ENCODE data around the gene KIAA0319L.
"Not testable (repeated sequence)": the region's sequence is repeated elsewhere in the genome, so short reads cannot be mapped to it uniquely, and the experiment has no call there.

KIAA0319L gene

DNA sequence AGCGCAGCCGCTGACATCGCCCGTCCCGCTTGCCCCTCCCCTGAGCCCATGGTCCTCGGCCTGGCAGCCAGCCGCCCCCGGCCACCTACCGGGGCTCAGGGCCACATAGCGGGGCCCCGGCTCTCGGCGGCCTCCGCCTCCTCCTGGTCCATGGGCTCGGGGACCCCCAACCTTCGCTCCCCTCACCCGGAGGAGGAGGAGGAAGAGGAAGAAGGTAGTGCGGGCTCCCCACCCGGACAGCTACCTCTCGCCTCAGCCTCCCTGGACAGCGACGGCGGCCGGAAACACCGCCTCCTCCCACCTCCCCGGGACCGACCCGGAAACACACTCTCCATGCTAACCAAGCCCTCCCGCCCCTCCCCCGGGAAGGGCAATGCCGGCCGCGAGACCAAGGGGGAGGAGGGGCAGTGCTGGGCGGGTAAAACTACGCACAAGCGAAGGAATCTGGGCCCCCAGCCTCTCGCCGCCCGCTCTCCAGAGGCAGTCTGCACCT lies at the start of gene KIAA0319L:
KIAA0319L (minus strand) TSS at position 286 of the 493 bp plus-strand sequence. CDS start 2,912 bp downstream, outside the sequence.
- in situ Hi-C loops (cut with HindIII; ENCODE audit: low sequenced_read_pairs), result no loop called here

GRCh38 chr1:35605867-35606182 lies 48.6 kb upstream of the KIAA0319L start:
- in situ Hi-C loops (cut with HindIII; ENCODE audit: low sequenced_read_pairs), result loop anchor here (5.0 kb wide), 1 partner anchor 36 kb away; the partner anchor contains the start of gene PSMB2

- in situ Hi-C loops (cut with HindIII; ENCODE audit: low sequenced_read_pairs), result loop anchor here (5.0 kb wide), 1 partner anchor 37 kb away; the partner anchor contains the start of gene PSMB2
These were observed 48.1 kb upstream of the KIAA0319L start for GRCh38 chr1:35605071-35605866.

- in situ Hi-C loops (cut with HindIII; ENCODE audit: low sequenced_read_pairs), result no loop called here
These were observed 46.7 kb upstream of the KIAA0319L start for GRCh38 chr1:35603941-35604340.

GRCh38 chr1:35603468-35603867 lies 46.3 kb upstream of the KIAA0319L start:
- in situ Hi-C loops (cut with HindIII; ENCODE audit: low sequenced_read_pairs), result no loop called here

GRCh38 chr1:35600593-35600992 lies 43.4 kb upstream of the KIAA0319L start:
- in situ Hi-C loops (cut with HindIII; ENCODE audit: low sequenced_read_pairs), result no loop called here

GRCh38 chr1:35599411-35599810 lies 42.2 kb upstream of the KIAA0319L start:
- in situ Hi-C loops (cut with HindIII; ENCODE audit: low sequenced_read_pairs), result no loop called here

DNA sequence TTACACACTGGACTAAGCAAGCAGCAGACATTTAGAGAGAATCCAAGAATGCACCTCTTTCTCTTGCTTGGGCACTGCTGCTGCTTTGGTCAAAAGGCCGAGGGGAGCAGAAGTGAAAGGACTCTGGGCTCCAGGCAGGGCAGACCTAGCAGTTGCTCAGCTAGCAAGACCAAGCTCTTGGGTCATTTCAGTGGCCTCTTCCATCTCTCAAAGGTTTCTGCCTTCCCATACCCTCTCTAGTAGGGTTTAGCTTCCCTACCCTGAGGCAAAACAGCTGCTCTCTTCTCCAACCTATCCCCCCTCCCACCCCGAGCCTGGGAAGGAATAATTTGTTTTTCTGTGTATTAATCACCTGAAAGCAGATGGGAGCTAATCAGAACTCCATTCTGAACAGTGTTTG lies 41.7 kb upstream of the KIAA0319L start:
- in situ Hi-C loops (cut with HindIII; ENCODE audit: low sequenced_read_pairs), result no loop called here

GRCh38 chr1:35597870-35598269 lies 40.7 kb upstream of the KIAA0319L start:
- in situ Hi-C loops (cut with HindIII; ENCODE audit: low sequenced_read_pairs), result no loop called here

DNA sequence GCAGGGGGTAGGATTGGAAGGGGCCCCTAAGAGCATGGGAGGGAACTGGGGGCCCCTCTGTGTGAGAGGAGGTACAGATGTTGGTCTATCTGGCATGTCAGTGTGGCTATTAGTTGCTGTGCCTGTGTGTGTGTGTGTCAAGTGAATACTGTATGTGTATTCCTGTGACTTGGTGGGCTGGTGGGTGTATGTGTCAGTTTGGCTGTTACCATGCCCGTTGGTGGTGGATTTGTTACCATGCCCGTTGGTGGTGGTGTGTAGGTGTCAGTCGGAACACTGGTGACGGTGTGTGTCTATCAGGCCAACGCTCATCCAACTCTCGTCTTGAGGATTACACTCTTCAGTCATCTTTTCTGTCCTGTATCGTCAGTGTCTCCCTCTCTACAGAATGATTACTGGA lies 38.5 kb upstream of the KIAA0319L start:
- in situ Hi-C loops (cut with HindIII; ENCODE audit: low sequenced_read_pairs), result no loop called here

GRCh38 chr1:35594005-35594760 lies 37.0 kb upstream of the KIAA0319L start:
- in situ Hi-C loops (cut with HindIII; ENCODE audit: low sequenced_read_pairs), result no loop called here

- in situ Hi-C loops (cut with HindIII; ENCODE audit: low sequenced_read_pairs), result no loop called here
These were observed 36.0 kb upstream of the KIAA0319L start for GRCh38 chr1:35592991-35593769.

DNA sequence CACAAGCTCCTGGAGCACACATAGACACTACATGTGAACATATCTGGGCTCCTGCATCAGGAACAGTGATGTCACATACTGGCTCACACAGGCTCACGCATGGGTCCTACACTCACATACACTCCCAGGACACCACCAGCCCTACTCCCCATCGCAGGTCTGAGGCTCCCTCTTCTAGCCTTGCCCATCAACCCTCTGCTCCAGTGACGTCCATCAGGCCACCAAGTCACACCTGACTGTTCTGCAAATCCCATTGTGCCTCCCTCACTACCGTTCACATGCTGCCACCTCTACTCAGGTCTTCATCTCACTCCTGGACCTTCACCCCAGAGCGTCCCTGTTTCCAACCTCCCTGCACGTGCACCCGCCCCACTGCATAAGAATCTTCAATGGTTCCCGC lies 34.0 kb upstream of the KIAA0319L start:
- in situ Hi-C loops (cut with HindIII; ENCODE audit: low sequenced_read_pairs), result no loop called here

GRCh38 chr1:35590476-35591040 lies 33.4 kb upstream of the KIAA0319L start:
- in situ Hi-C loops (cut with HindIII; ENCODE audit: low sequenced_read_pairs), result no loop called here

DNA sequence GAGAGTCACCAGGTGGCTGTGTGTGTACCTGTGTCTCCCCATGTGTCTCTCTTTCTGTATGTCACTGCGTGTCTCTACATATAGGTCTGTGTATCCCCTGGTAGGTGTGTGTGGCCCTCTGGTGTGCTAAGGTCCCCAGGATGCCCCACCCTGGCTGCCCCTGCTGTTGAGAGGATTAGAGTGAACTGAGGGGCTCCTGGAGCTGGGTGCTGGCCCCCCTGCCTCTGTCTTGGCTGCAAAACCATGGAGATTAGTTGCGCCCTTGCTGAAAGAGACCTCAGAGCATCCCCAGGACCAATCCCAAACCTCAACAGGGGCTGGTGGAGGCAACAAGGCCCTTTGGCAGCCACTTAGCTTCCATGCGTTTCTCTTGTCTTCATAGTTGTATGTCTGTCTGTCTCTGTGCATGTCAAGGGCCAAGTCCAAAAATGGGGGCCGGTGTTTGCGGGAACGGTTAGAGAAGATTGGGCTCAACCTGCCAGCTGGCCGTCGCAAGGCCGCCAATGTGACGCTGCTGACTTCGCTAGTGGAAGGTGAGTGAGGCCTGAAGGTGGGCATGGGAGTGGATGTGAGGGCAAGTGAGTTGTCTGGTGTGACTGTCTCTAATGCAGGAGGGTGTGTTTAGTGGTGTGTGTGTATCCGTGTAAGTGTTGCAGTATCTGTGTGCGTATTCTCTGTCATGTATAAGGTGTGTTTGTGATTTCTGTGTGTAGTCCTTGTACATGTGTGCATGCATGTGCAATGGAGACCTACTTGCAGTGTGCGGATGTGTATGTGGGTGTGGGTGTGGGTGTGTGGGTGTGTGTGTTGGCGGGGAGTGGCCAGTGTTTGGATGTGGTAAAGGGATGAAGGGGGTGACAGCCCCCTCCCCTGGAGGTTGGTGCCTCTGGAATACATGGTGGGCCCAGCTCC lies 32.6 kb upstream of the KIAA0319L start:
- in situ Hi-C loops (cut with HindIII; ENCODE audit: low sequenced_read_pairs), result no loop called here

DNA sequence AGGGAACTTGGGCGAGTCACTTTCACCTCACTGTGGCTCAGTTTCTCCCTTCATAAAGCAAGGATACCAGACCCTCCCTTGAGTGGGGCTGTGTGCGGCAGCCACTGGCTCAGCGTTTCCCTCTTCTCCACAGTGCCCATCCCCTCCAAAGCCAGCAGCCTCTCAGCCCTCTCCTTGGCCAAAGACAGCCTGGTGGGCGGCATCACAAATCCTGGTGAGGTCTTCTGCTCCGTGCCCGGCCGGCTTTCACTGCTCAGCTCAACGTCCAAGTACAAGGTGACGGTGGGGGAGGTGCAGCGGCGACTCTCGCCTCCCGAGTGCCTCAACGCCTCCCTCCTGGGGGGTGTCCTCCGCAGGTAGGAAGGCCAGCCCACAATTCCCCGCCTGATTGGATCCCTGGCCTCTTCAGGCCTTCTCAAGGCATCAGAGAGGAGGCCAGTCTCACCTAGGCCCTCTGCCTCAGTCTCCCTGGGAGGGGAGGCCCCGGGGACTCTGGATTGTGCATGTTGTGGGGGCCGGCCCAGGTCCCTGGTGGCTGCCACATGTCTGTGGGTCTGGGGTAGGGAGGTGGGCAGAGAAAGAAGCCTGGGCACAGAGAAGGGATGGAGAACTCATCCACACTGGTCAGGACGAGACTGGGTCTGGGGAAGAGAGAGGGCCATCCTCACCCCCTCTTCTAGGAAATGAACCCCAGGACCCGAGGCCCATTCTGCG lies 31.2 kb upstream of the KIAA0319L start:
- in situ Hi-C loops (cut with HindIII; ENCODE audit: low sequenced_read_pairs), result no loop called here

DNA sequence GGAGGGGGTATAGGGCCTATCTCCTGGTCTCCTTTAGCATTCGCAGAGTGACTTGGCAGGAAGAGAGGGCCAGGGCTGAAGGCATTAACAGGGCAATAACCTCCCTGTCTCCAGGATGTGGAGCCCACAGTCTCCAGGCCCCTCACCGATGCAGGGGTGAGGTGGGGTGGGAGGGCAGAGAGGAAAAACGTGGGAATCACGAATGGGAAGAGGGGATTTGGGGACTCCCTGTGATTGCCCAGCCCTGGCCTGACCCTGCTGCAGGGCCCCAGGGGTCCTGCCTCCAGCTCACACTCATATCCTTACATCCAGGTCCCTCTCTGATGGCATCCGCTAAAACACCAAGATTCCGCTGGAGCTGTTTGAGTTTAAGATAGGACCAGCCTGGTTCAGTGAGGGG lies 30.5 kb upstream of the KIAA0319L start:
- in situ Hi-C loops (cut with HindIII; ENCODE audit: low sequenced_read_pairs), result no loop called here

DNA sequence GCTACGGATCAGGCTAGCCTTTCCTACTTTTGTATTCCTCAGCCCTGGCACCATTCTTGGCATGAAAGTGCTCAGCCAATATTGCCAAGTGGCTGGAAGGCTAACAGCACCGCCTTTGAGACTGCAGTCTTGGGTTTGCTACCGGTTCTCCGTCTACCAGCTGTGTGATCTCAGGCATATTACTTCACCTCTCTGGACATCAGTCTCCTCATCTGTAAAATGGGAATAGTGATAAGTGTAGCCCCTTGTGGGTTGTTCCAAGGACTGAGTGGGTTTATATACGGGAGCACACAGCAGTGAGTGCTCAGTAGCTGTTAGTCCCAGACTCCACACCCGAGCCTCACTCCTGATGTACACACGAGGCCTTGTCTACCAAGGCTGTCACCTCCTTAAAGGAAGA lies 29.6 kb upstream of the KIAA0319L start:
- in situ Hi-C loops (cut with HindIII; ENCODE audit: low sequenced_read_pairs), result no loop called here

- in situ Hi-C loops (cut with HindIII; ENCODE audit: low sequenced_read_pairs), result not testable (repeated sequence)
These were observed 28.6 kb upstream of the KIAA0319L start for GRCh38 chr1:35585805-35586204.

Data from endothelial cell of hepatic sinusoid (primary cell).